Measurements from ENCODE around the gene CCDC88B.

DNA sequence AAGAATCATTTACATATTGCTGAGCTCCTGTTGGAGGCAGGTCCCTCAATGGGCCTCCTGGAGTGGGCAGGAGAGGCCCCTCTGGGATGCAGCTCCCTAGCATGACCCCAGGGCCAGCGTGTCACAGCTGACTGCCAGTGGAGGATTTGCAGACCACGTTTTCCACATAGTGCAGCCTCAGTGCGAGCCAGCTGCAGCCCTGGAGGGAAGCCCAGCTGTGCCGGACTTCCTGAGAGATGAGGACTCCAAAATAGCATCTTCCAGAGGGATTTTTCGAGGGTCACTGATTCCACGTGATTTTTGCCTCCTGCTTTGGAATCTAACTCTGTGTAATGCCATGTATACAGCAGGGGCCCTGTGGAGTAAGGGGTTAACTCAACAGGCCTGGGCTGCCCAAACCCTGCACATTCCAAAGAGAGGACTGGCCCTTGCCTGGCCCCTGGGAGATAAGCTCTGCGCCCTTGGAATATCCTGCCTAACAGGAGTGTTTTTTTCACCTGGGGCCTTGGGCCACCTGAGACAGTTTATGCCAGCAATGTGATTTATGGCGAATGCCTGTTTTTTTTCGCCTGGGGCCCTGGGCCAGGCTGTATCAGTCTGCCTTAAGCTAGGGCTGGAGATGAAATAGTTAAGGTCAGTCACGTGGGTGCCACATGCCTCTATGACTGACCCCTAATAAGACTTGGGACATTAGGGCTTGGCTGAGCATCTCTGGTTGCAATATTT is 66.4 kb downstream of the CCDC88B start:
- TF ChIP-seq, protein P1, sequence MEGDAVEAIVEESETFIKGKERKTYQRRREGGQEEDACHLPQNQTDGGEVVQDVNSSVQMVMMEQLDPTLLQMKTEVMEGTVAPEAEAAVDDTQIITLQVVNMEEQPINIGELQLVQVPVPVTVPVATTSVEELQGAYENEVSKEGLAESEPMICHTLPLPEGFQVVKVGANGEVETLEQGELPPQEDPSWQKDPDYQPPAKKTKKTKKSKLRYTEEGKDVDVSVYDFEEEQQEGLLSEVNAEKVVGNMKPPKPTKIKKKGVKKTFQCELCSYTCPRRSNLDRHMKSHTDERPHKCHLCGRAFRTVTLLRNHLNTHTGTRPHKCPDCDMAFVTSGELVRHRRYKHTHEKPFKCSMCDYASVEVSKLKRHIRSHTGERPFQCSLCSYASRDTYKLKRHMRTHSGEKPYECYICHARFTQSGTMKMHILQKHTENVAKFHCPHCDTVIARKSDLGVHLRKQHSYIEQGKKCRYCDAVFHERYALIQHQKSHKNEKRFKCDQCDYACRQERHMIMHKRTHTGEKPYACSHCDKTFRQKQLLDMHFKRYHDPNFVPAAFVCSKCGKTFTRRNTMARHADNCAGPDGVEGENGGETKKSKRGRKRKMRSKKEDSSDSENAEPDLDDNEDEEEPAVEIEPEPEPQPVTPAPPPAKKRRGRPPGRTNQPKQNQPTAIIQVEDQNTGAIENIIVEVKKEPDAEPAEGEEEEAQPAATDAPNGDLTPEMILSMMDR (IDR thresholded peaks at IDR 0.05; ENCODE audit: control extremely low read depth in 1 of 3, insufficient read depth in 1 of 3, low read depth in 1 of 3, low read length in 3 of 3) = no peak
- TF ChIP-seq EZH2 (IDR thresholded peaks at IDR 0.05; ENCODE audit: low read depth, low read length, severe bottlenecking) = no peak

Data from H1 (cell line).